Measurements from ENCODE around the gene WDR27.
A peak's percentile ranks its signal among the peaks of the same experiment; 100 is the strongest.

The WDR27 gene

GRCh38 chr6:169701954-169702839 is at the start of gene WDR27, which contains the start of gene C6orf120:
Gene WDR27 (minus strand): TSS chr6:169702029. CDS start chr6:169689005, 13,024 bp downstream.
Gene C6orf120 (plus strand): TSS chr6:169702126. CDS start chr6:169702460, 334 bp downstream.
- Histone ChIP-seq H3K9me2 (replicated peaks; ENCODE audit: insufficient read depth, low read length) (no peaks in the 10 kb centered on the region), H4K20me1 (ENCODE audit: insufficient read depth, low read length) (no peaks in the 10 kb centered on the region), H3F3A (ENCODE audit: insufficient read depth, low read length) (no peaks in the 10 kb centered on the region), H3K9me3 (replicated peaks; ENCODE audit: insufficient read depth, low read length) (no peaks in the 10 kb centered on the region), H3K27ac (ENCODE audit: low read length) (peak within 1 kb of the TSS; percentile 72), H2AFZ (ENCODE audit: low read length) (peak within 1 kb of the TSS; percentile 86), H3K4me3 (ENCODE audit: low read length) (peak within 1 kb of the TSS; percentile 82), H3K4me2 (ENCODE audit: low read depth, low read length) (peak within 1 kb of the TSS; percentile 68), H3K36me3 (replicated peaks; ENCODE audit: insufficient read depth, low read length) (no peaks in the 10 kb centered on the region), H3K79me2 (ENCODE audit: low read length) (peaks cover 22% of the 10 kb centered on the region), H3K27me3 (replicated peaks; ENCODE audit: insufficient read depth, low read length) (no peaks in the 10 kb centered on the region), H3K4me1 (ENCODE audit: low read length) (0 out of 2 replicates have a peak, but pooled peaks cover 3% of the 10 kb centered on the region), H3K9ac (ENCODE audit: low read length) (peak within 1 kb of the TSS; percentile 79)
- TF ChIP-seq EZH2phosphoT487 (IDR thresholded peaks at IDR 0.05; ENCODE audit: low read length): no peak
- no peak for TF ChIP-seq CTCF (IDR thresholded peaks at IDR 0.05; ENCODE audit: low read length)
- TF ChIP-seq EZH2 (optimal IDR thresholded peaks at IDR 0.05; ENCODE audit: low read depth, low read length): no peak
- DNase-seq: peak; percentile 91

- Histone ChIP-seq H3K36me3 (replicated peaks; ENCODE audit: insufficient read depth, low read length) (no peaks in the 10 kb centered on the region), H3K4me2 (ENCODE audit: low read depth, low read length) (no peak overlapping the region), H4K20me1 (ENCODE audit: insufficient read depth, low read length) (no peaks in the 10 kb centered on the region), H3K27ac (ENCODE audit: low read length) (no peak overlapping the region), H3K27me3 (replicated peaks; ENCODE audit: insufficient read depth, low read length) (no peaks in the 10 kb centered on the region), H3F3A (ENCODE audit: insufficient read depth, low read length) (no peaks in the 10 kb centered on the region), H3K9me2 (replicated peaks; ENCODE audit: insufficient read depth, low read length) (no peaks in the 10 kb centered on the region), H3K4me3 (ENCODE audit: low read length) (no peak overlapping the region), H3K9me3 (replicated peaks; ENCODE audit: insufficient read depth, low read length) (no peaks in the 10 kb centered on the region), H3K9ac (ENCODE audit: low read length) (no peak overlapping the region), H3K4me1 (ENCODE audit: low read length) (no peaks in the 10 kb centered on the region), H3K79me2 (ENCODE audit: low read length) (peaks cover 10% of the 10 kb centered on the region), H2AFZ (ENCODE audit: low read length) (no peak overlapping the region)
- TF ChIP-seq EZH2phosphoT487 (IDR thresholded peaks at IDR 0.05; ENCODE audit: low read length): no peak
- TF ChIP-seq EZH2 (optimal IDR thresholded peaks at IDR 0.05; ENCODE audit: low read depth, low read length): no peak
- TF ChIP-seq CTCF (IDR thresholded peaks at IDR 0.05; ENCODE audit: low read length): no peak
- no peak for DNase-seq
Measured at GRCh38 chr6:169746556-169746955, 44.7 kb upstream of the WDR27 start.

- Histone ChIP-seq H3K9me2 (replicated peaks; ENCODE audit: insufficient read depth, low read length) (no peaks in the 10 kb centered on the region), H3K9ac (ENCODE audit: low read length) (no peak overlapping the region), H3F3A (ENCODE audit: insufficient read depth, low read length) (no peaks in the 10 kb centered on the region), H3K79me2 (ENCODE audit: low read length) (peaks cover 1% of the 10 kb centered on the region), H3K9me3 (replicated peaks; ENCODE audit: insufficient read depth, low read length) (no peaks in the 10 kb centered on the region), H3K27ac (ENCODE audit: low read length) (no peak overlapping the region), H3K27me3 (replicated peaks; ENCODE audit: insufficient read depth, low read length) (no peaks in the 10 kb centered on the region), H4K20me1 (ENCODE audit: insufficient read depth, low read length) (no peaks in the 10 kb centered on the region), H2AFZ (ENCODE audit: low read length) (no peak overlapping the region), H3K4me1 (ENCODE audit: low read length) (no peaks in the 10 kb centered on the region), H3K4me3 (ENCODE audit: low read length) (no peak overlapping the region), H3K4me2 (ENCODE audit: low read depth, low read length) (no peak overlapping the region), H3K36me3 (replicated peaks; ENCODE audit: insufficient read depth, low read length) (no peaks in the 10 kb centered on the region)
- TF ChIP-seq CTCF (IDR thresholded peaks at IDR 0.05; ENCODE audit: low read length): no peak
- no peak for TF ChIP-seq EZH2 (optimal IDR thresholded peaks at IDR 0.05; ENCODE audit: low read depth, low read length)
- TF ChIP-seq EZH2phosphoT487 (IDR thresholded peaks at IDR 0.05; ENCODE audit: low read length): no peak
- no peak for DNase-seq
Measured at GRCh38 chr6:169745405-169745804, 43.6 kb upstream of the WDR27 start.
